Tibial nerve (tissue), 4 donors: ENCODE results near the gene SLC10A7. TPM values are rescaled to one million over a fixed set of nuclear protein-coding genes. Genes with fewer than 3 reads are reported as not detected.

Source experiments
- DNase-seq, 2 donors: peaks; one replicate each; pipeline ENCODE4 v3.0.0-alpha.2; 2019; ENCODE audit warnings: low spot score in 2 of 2
- H3K27ac ChIP-seq, 4 donors: fragments of 200-600 bp; sonication (generic) in 3 of 4; one replicate each; pipeline ENCODE4 v1.5.1; 2017 to 2019; ENCODE audit warnings: mild to moderate bottlenecking in 1 of 4
- H3K27me3 ChIP-seq, 2 donors: fragments of 200-600 bp; sonication (generic) in 1 of 2; one replicate each; pipeline versions ENCODE4 v1.5.1 to v1.6.0; 2017 to 2019
- H3K36me3 ChIP-seq, 3 donors: fragments of 200-600 bp; sonication (generic); one replicate each; pipeline ENCODE4 v1.5.1; 2018 to 2019
- H3K4me1 ChIP-seq, 4 donors: fragments of 200-600 bp; sonication (generic) in 3 of 4; one replicate each; pipeline ENCODE4 v1.5.1; 2017 to 2019
- H3K4me3 ChIP-seq, 4 donors: fragments of 200-600 bp; sonication (generic) in 3 of 4; one replicate each; pipeline ENCODE4 v1.5.1; 2017 to 2019; ENCODE audit warnings: mild to moderate bottlenecking in 1 of 4, moderate library complexity in 1 of 4
- H3K9me3 ChIP-seq, 4 donors: fragments of 200-600 bp; sonication (generic) in 3 of 4; one replicate each; pipeline ENCODE4 v1.5.1; 2017 to 2019
- EP300 ChIP-seq, 2 donors: sonication (generic); formaldehyde crosslinking; IDR thresholded peaks; one replicate each; pipeline ENCODE4 v1.6.1; 2017; ENCODE audit warnings: antibody characterized with exemption in 2 of 2, mild to moderate bottlenecking in 1 of 2
- POLR2A ChIP-seq, 2 donors: fragments of 450-650 bp; IDR thresholded peaks; one replicate each; pipeline ENCODE4 v1.6.1; 2017; ENCODE audit warnings: antibody characterized with exemption in 2 of 2, mild to moderate bottlenecking in 2 of 2, moderate library complexity in 2 of 2
- WGBS, 2 donors: methylation state at CpG; one replicate each; pipeline ENCODE4 v1.1.5; 2018; 5-methylcytosine and 5-hydroxymethylcytosine counted together
- total RNA-seq, 4 donors: library from RNA; depleted of rRNA; stranded (reverse); fragments of >200 nt; gene quantifications; one replicate each; pipeline ENCODE4 v1.1.0, GENCODE V29; 2016
- TF ChIP-seq, protein P1 (sequence below), 5 experiments: fragments of 200-600 bp in 3 of 5; fragments of 450-650 bp in 2 of 5; sonication (generic) in 3 of 5; IDR thresholded peaks; one replicate each; pipeline ENCODE4 v1.5.1; 2016 to 2019; ENCODE audit warnings: antibody characterized with exemption in 5 of 5, mild to moderate bottlenecking in 3 of 5, moderate library complexity in 2 of 5

The SLC10A7 gene
- total RNA-seq, 4 donors from 2014 or later: 9.8 to 13.8 (median 11.9) TPM

GRCh38 chr4:146522098-146522868 lies 543 bp upstream of the SLC10A7 start:
- Histone ChIP-seq H3K36me3 (peaks cover 0 to 5% (median 0%) of the 10 kb centered on the region in 3 donors), H3K9me3 (no peaks in the 10 kb centered on the region), H3K4me3 (peak overlapping the region; percentile 71 to 96 (median 74)), H3K4me1 (peaks cover 0 to 32% (median 17%) of the 10 kb centered on the region in 4 donors), H3K27me3 (no peaks in the 10 kb centered on the region), H3K27ac (peak overlapping the region; percentile 75 to 92 (median 86))
- peak; percentile 86 to 89 for DNase-seq
- 0 to 1% methylated on average over 28 to 59 of the region's 62 CpGs for WGBS, 2 donors
- peak in 1 of 2 donors; percentile 69 for TF ChIP-seq POLR2A (IDR thresholded peaks at IDR 0.05)
- TF ChIP-seq, protein P1, sequence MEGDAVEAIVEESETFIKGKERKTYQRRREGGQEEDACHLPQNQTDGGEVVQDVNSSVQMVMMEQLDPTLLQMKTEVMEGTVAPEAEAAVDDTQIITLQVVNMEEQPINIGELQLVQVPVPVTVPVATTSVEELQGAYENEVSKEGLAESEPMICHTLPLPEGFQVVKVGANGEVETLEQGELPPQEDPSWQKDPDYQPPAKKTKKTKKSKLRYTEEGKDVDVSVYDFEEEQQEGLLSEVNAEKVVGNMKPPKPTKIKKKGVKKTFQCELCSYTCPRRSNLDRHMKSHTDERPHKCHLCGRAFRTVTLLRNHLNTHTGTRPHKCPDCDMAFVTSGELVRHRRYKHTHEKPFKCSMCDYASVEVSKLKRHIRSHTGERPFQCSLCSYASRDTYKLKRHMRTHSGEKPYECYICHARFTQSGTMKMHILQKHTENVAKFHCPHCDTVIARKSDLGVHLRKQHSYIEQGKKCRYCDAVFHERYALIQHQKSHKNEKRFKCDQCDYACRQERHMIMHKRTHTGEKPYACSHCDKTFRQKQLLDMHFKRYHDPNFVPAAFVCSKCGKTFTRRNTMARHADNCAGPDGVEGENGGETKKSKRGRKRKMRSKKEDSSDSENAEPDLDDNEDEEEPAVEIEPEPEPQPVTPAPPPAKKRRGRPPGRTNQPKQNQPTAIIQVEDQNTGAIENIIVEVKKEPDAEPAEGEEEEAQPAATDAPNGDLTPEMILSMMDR (IDR thresholded peaks at IDR 0.05): no peak
- peak; percentile 17 to 82 for TF ChIP-seq EP300 (IDR thresholded peaks at IDR 0.05)

- Histone ChIP-seq H3K9me3 (no peaks in the 10 kb centered on the region), H3K27me3 (no peaks in the 10 kb centered on the region), H3K36me3 (peaks cover 0 to 8% (median 0%) of the 10 kb centered on the region in 3 donors), H3K4me1 (peaks cover 0 to 32% (median 17%) of the 10 kb centered on the region in 4 donors), H3K27ac (peak overlapping the region; percentile 75 to 92 (median 86)), H3K4me3 (peak overlapping the region; percentile 71 to 96 (median 74))
- TF ChIP-seq, protein P1 (IDR thresholded peaks at IDR 0.05): no peak
- no peak for TF ChIP-seq POLR2A (IDR thresholded peaks at IDR 0.05)
- TF ChIP-seq EP300 (IDR thresholded peaks at IDR 0.05): no peak
- WGBS, 2 donors: 1 to 2% methylated on average over 12 of the region's 12 CpGs
- peak in 1 of 2 donors; percentile 20 for DNase-seq
These were observed 722 bp downstream of the SLC10A7 start for GRCh38 chr4:146520896-146521540.

DNA sequence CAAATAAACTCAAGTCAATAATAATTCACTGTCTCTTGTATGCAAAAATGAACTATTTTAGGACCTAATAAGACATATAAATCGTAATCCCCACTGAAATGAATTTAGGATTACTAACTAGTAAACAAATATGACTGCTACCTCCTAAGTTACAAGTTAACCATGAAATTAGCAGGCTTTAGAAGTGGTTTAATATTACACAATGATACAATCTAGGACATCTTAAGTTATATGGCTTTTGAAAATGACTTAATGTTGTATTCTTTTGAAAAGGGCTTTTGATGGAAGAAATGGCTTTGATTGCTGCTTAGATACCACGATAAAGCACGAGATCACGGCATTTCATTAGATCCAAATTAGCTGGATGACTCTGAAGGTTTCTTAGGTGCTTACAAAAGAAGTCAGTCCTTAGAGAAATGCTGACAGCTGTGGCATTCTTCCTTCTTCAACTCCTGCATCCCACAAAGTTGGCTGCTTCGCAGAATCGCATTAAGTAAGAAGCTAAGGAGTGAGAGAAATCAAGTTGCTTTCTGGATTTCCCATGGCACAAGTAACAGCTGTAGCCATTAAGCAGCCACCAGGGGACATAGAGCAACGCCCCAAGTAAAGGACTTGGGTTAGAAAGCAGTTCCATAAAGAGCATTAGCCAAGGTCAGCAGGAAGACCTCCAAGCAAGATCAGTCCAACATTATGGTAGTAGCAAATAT lies 6.9 kb downstream of the SLC10A7 start:
- Histone ChIP-seq H3K4me3 (no peak overlapping the region), H3K9me3 (no peaks in the 10 kb centered on the region), H3K27ac (no peak overlapping the region), H3K36me3 (peaks cover 0 to 15% (median 0%) of the 10 kb centered on the region in 3 donors), H3K27me3 (no peaks in the 10 kb centered on the region), H3K4me1 (peaks cover 0 to 13% (median 6%) of the 10 kb centered on the region in 4 donors)
- TF ChIP-seq POLR2A (IDR thresholded peaks at IDR 0.05): no peak
- no peak for TF ChIP-seq EP300 (IDR thresholded peaks at IDR 0.05)
- TF ChIP-seq, protein P1 (IDR thresholded peaks at IDR 0.05): no peak
- WGBS, 2 donors: 85 to 87% methylated on average over 7 of the region's 7 CpGs
- no peak for DNase-seq

DNA sequence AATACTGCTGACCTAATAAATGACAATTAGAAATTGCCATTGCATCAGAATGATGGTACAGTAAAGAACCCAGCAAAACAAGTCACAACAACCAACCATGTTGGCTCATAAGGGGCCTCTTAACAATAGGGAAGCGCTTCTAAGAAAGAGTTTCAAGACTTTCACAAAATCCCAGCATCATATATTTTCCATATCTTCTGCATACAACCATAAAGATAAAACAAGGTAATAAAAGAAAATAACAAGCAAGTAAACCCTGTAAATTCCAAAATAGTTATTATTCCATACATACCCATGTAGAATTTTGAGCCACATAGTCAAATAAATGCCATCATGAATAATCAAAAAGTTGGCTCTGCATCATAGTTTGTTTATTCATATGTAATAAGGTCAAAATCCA lies 8.2 kb downstream of the SLC10A7 start:
- Histone ChIP-seq H3K27ac (no peak overlapping the region), H3K27me3 (no peaks in the 10 kb centered on the region), H3K4me3 (no peak overlapping the region), H3K36me3 (peaks cover 0 to 17% (median 0%) of the 10 kb centered on the region in 3 donors), H3K9me3 (no peaks in the 10 kb centered on the region), H3K4me1 (peaks cover 0 to 4% (median 0%) of the 10 kb centered on the region in 4 donors)
- WGBS, 2 donors: 96 to 100% methylated on average over 1 of the region's 1 CpG
- no peak for DNase-seq
- TF ChIP-seq EP300 (IDR thresholded peaks at IDR 0.05) (no peak), POLR2A (IDR thresholded peaks at IDR 0.05) (no peak)
- TF ChIP-seq, protein P1 (IDR thresholded peaks at IDR 0.05): no peak
